ENCODE measurements around the gene COA3. TPM values are rescaled to one million over a fixed set of nuclear protein-coding genes. Genes with fewer than 3 reads are reported as not detected.

The COA3 gene
- polyA plus RNA-seq, 3 donors: 150 to 167 (median 159) TPM

DNA sequence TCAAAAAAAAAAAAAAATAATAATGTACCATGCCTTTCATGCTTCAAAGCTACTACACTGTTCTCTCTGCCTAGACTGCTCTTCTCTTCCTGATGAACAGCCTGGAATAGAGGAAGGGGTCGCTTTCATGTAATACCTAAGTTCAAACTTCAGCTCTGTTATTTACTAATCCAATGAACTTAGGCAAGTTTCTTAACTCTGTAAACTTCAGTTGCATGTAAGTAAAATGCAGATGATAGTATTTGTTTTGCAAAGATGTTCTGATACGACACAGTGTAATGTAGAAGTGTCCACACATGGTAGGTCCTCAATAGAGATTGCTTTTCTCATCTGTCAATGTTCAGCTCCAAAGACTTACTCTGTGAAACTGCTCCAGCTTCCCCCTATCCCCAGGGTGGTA lies 6.6 kb downstream of the COA3 start:
- no peak for DNase-seq (ENCODE audit: extremely low read depth in 1 of 11, low read depth in 9 of 11, low spot score in 4 of 11)

GRCh38 chr17:42787266-42787665 lies 11.2 kb downstream of the COA3 start:
- DNase-seq (ENCODE audit: extremely low read depth in 1 of 11, low read depth in 9 of 11, low spot score in 4 of 11): no peak

DNA sequence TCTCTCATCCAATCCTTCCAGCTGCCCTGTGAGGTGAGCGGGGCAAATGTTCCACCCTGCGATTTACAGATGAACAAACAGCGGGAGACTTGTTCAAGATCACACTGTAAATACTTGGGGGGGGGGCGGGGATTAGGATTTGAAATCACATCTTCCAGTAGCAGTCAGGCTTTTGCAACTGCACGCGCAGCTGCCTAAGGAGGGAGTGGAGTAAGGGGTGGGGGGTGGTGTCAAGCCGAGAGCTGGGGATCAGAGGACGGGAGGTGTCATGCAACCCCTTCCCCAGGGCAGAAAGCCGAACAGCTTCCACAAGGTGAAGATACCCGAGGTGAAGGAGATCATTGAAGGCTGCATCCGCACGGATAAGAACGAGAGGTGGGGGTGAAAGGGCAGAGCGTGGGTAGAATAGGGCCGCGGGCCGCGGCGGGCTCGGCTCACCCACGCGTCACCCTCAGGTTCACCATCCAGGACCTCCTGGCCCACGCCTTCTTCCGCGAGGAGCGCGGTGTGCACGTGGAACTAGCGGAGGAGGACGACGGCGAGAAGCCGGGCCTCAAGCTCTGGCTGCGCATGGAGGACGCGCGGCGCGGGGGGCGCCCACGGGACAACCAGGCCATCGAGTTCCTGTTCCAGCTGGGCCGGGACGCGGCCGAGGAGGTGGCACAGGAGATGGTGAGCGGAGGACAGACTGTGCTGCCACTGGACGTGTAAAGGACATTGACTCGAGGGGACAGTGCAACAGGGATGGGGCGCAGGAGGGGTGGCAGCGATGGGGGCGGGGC lies 13.5 kb downstream of the COA3 start:
- no peak for DNase-seq (ENCODE audit: extremely low read depth in 1 of 11, low read depth in 9 of 11, low spot score in 4 of 11)

DNA sequence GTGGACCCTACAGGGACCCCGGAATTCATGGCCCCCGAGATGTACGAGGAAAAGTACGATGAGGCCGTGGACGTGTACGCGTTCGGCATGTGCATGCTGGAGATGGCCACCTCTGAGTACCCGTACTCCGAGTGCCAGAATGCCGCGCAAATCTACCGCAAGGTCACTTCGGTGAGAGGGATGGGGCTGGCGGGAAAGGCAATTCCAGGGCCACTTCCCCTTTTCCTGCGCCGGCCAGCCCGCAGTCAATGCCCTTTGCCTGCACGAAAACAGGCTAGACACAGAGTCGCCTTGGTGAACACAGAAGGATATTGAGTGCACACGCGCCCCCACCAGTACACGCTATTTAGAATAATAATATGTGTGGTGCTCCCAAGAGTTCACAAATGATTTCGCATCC lies 14.1 kb downstream of the COA3 start:
- no peak for DNase-seq (ENCODE audit: extremely low read depth in 1 of 11, low read depth in 9 of 11, low spot score in 4 of 11)

DNA sequence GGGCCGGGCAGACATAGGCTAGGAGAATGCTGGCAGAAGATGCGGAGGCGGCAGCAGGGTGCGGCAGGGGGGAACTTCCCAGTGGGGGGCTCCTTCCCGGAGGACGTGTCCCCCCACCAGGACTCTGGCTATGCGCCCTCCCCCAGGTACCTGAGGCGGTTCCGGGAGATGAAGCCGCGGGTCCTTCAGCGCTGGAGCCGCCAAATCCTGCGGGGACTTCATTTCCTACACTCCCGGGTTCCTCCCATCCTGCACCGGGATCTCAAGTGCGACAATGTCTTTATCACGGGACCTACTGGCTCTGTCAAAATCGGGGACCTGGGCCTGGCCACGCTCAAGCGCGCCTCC lies 14.7 kb downstream of the COA3 start:
- no peak for DNase-seq (ENCODE audit: extremely low read depth in 1 of 11, low read depth in 9 of 11, low spot score in 4 of 11)

GRCh38 chr17:42783062-42783790 lies 15.3 kb downstream of the COA3 start:
- no peak for DNase-seq (ENCODE audit: extremely low read depth in 1 of 11, low read depth in 9 of 11, low spot score in 4 of 11)

GRCh38 chr17:42782166-42783061 lies 16.1 kb downstream of the COA3 start:
- DNase-seq (ENCODE audit: extremely low read depth in 1 of 11, low read depth in 9 of 11, low spot score in 4 of 11): no peak

DNA sequence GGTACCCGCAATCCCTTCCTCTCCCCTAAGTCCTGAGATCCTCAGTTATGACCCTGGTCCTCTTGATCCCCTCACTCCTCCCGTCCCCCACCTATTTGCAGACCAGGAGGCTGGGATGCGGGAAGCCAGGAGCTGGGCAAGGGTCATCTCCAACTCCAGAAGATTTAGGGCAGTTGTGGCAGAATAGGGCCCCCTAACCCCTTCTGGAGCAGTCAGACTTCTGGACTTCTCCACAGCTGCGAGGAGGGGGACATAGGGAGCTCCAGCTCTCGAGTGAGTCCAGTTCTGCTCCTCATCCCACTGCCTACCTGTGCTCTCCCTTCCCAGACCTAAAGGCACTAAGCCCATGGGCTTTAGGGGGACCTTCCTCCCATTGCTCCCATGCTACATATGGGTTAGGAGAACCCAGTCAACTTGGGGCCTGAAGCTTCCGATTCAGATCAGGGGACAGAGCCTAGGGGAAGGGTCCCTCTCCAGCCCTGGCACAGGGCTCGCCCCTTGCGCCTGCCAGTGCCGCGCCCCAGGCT lies 16.8 kb downstream of the COA3 start:
- no peak for DNase-seq (ENCODE audit: extremely low read depth in 1 of 11, low read depth in 9 of 11, low spot score in 4 of 11)

GRCh38 chr17:42780851-42781638 lies 17.5 kb downstream of the COA3 start:
- DNase-seq (ENCODE audit: extremely low read depth in 1 of 11, low read depth in 9 of 11, low spot score in 4 of 11): no peak

- no peak for DNase-seq (ENCODE audit: extremely low read depth in 1 of 11, low read depth in 9 of 11, low spot score in 4 of 11)
Measured at GRCh38 chr17:42779936-42780850, 18.3 kb downstream of the COA3 start, which contains the start of gene WNK4. WNK4 (plus strand) TSS chr17:42780610; CDS start chr17:42780699, 89 bp downstream.

- DNase-seq (ENCODE audit: extremely low read depth in 1 of 11, low read depth in 9 of 11, low spot score in 4 of 11): peak in 1 of 11 donors; percentile 42
Measured at GRCh38 chr17:42779304-42779935, 19.1 kb downstream of the COA3 start.

GRCh38 chr17:42778570-42778969 lies 19.9 kb downstream of the COA3 start:
- no peak for DNase-seq (ENCODE audit: extremely low read depth in 1 of 11, low read depth in 9 of 11, low spot score in 4 of 11)

GRCh38 chr17:42775534-42776098 lies 22.9 kb downstream of the COA3 start:
- no peak for DNase-seq (ENCODE audit: extremely low read depth in 1 of 11, low read depth in 9 of 11, low spot score in 4 of 11)

- no peak for DNase-seq (ENCODE audit: extremely low read depth in 1 of 11, low read depth in 9 of 11, low spot score in 4 of 11)
Measured at GRCh38 chr17:42774066-42774745, 24.3 kb downstream of the COA3 start.

DNA sequence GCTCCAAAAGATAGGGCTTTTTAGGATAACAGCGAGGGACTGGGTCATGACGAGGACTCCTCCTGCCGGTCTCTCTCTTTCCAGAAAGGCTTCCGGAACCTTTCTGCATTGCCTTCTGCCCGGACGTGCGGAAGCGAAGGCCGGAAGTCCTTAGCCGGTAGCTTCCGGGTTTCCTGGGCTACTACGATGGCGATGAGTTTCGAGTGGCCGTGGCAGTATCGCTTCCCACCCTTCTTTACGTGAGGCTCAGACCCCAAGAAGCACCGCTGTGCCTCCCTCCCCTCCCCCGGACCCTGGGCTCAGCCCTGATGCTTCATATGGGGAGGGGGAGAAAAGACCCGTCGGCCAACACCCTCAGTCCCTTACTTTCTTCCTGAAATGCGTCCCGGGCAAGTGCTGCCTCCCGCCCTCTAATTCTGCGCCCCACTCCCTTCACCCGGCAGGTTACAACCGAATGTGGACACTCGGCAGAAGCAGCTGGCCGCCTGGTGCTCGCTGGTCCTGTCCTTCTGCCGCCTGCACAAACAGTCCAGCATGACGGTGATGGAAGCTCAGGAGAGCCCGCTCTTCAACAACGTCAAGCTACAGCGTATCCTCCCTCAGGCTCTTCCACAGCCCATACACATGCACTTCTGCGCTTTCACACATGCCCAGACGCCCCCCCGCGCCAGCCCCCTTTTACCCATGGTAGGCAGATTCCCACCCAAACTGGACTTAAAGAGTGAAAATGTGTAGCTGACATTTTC lies 25.0 kb downstream of the COA3 start, which contains the start of gene VPS25:
TSS of gene VPS25 (plus strand) at position 160 of the 746 bp plus-strand sequence. CDS start at position 187, 27 bp downstream.
- DNase-seq (ENCODE audit: extremely low read depth in 1 of 11, low read depth in 9 of 11, low spot score in 4 of 11): peak in 7 of 11 donors; percentile 56 to 80 (median 72)

DNA sequence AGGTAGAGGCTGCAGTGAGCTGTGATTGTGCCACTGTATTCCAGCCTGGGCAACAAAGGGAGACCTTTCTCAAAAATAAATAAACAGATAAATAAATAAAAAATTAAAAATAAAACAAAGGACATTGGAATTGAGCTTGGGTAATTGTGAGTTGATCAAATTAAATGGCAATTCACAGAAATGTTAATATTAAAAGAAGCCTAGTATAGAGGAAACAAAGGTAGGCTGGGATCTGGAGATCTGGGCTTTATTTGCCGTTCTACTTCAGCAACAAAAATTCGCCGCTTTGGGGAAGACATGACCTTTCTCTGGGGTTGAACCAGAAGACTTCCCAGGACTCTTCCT lies 25.6 kb downstream of the COA3 start:
- no peak for DNase-seq (ENCODE audit: extremely low read depth in 1 of 11, low read depth in 9 of 11, low spot score in 4 of 11)
